Endodermal cell (in vitro differentiated cells): ENCODE measurements around the gene CRIP2. TPM values are rescaled to one million over a fixed set of nuclear protein-coding genes. Genes with fewer than 3 reads are reported as not detected.
A peak's percentile ranks its signal among the peaks of the same experiment; 100 is the strongest.

ENCODE experiments used
- DNase-seq: peaks from one replicate; pipeline ENCODE4 v3.0.0-alpha.2; 2017
- H3K27ac ChIP-seq: 2 replicates; pipeline ENCODE4 v1.5.1; 2013; ENCODE audit warnings: mild to moderate bottlenecking, low read depth, low read length, moderate library complexity
- H3K27me3 ChIP-seq: 2 replicates; pipeline ENCODE4 v1.6.1; 2013; ENCODE audit warnings: mild to moderate bottlenecking, low read length, moderate library complexity; ENCODE audit not compliant: insufficient read depth, control insufficient read depth, poor library complexity, severe bottlenecking
- H3K36me3 ChIP-seq: 2 replicates; pipeline ENCODE4 v1.7.0; 2013; ENCODE audit warnings: mild to moderate bottlenecking, low read length, moderate library complexity; ENCODE audit not compliant: control insufficient read depth, insufficient read depth
- H3K4me1 ChIP-seq: one replicate; pipeline ENCODE4 v1.7.0; 2013; ENCODE audit warnings: low read length; ENCODE audit not compliant: control insufficient read depth, insufficient read depth
- H3K4me3 ChIP-seq: 2 replicates; pipeline ENCODE4 v1.5.1; 2013; ENCODE audit warnings: mild to moderate bottlenecking, low read length, moderate library complexity
- H3K9ac ChIP-seq: 2 replicates; pipeline ENCODE4 v1.6.1; 2013; ENCODE audit warnings: mild to moderate bottlenecking, low read length, moderate library complexity; ENCODE audit not compliant: poor library complexity, severe bottlenecking; ENCODE audit errors: extremely low read depth
- H3K9me3 ChIP-seq: 2 replicates; pipeline ENCODE4 v1.6.1; 2013; ENCODE audit warnings: mild to moderate bottlenecking, low read length, moderate library complexity; ENCODE audit not compliant: control insufficient read depth
- H3K27ac Mint-ChIP-seq: 2 replicates; pipeline ENCODE4 v1.8.0; 2020; ENCODE audit warnings: mixed read lengths
- H3K27me3 Mint-ChIP-seq: 2 replicates; pipeline ENCODE4 v1.8.0; 2021; ENCODE audit warnings: mild to moderate bottlenecking, mixed read lengths; ENCODE audit not compliant: insufficient read depth
- H3K36me3 Mint-ChIP-seq: 2 replicates; pipeline ENCODE4 v1.8.0; 2020; ENCODE audit warnings: low read depth, mixed read lengths
- H3K4me1 Mint-ChIP-seq: 2 replicates; pipeline ENCODE4 v1.8.0; 2020; ENCODE audit warnings: mixed read lengths
- H3K4me3 Mint-ChIP-seq: 2 replicates; pipeline ENCODE4 v1.8.0; 2020; ENCODE audit warnings: mild to moderate bottlenecking, moderate library complexity, mixed read lengths
- H3K9me3 Mint-ChIP-seq: 2 replicates; pipeline ENCODE4 v1.8.0; 2020; ENCODE audit warnings: mild to moderate bottlenecking, mixed read lengths
- WGBS, 2 experiments: methylation state at CpG; one replicate each; pipeline versions ENCODE4 v1.1.5 to v1.1.7; 2013; ENCODE audit warnings: missing lambda C conversion rate in 2 of 2, mixed read lengths in 1 of 2; ENCODE audit not compliant: insufficient coverage in 1 of 2, insufficient read length in 1 of 2; 5-methylcytosine and 5-hydroxymethylcytosine counted together
- total RNA-seq, 2 donors: library from RNA; stranded (reverse); fragmentation: NEBNext Ultra II Directional in 1 of 2; extraction: Animal tissue kit (Norgen Biotek cat#: 25700) in 1 of 2; gene quantifications; 2 replicates in 1 of 2; 3 replicates in 1 of 2; pipeline ENCODE4 v1.2.1, GENCODE V29; 2021
- TF ChIP-seq, protein P1 (sequence below): fragments of 200-600 bp; sonication (generic); conservative IDR thresholded peaks from 2 replicates; pipeline ENCODE4 v1.5.0; 2021; ENCODE audit warnings: antibody characterized with exemption, mild to moderate bottlenecking

Gene CRIP2
- total RNA-seq, 2 donors from 2014 or later = 3.9 to 5.3 TPM

DNA sequence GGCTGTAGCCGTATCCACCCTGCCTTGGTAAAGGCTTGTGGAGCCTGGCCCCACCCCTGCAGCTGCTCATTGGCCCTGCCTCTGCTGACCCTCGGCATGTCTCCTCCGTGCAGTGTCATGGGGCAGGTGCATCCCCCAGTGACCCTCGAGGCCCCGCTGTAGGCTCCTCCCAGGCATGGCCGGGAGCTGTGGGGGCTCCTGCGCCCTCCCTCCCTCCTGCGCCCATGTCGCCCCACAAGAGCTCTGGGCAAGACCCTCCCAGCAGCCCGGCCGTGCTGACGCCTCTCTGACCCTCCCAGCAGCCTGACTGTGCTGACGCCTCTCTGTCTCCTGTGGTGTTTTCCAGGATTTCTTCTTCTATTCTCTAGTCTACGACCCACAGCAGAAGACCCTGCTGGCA is 20.8 kb upstream of the CRIP2 start:
- H3K4me1 Mint-ChIP-seq = no peaks in the 10 kb centered on the region
- peaks cover 54% of the 10 kb centered on the region for H3K36me3 ChIP-seq
- TF ChIP-seq, protein P1, sequence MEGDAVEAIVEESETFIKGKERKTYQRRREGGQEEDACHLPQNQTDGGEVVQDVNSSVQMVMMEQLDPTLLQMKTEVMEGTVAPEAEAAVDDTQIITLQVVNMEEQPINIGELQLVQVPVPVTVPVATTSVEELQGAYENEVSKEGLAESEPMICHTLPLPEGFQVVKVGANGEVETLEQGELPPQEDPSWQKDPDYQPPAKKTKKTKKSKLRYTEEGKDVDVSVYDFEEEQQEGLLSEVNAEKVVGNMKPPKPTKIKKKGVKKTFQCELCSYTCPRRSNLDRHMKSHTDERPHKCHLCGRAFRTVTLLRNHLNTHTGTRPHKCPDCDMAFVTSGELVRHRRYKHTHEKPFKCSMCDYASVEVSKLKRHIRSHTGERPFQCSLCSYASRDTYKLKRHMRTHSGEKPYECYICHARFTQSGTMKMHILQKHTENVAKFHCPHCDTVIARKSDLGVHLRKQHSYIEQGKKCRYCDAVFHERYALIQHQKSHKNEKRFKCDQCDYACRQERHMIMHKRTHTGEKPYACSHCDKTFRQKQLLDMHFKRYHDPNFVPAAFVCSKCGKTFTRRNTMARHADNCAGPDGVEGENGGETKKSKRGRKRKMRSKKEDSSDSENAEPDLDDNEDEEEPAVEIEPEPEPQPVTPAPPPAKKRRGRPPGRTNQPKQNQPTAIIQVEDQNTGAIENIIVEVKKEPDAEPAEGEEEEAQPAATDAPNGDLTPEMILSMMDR = no peak
- H3K9me3 ChIP-seq = no peaks in the 10 kb centered on the region
- peaks cover 49% of the 10 kb centered on the region for H3K36me3 Mint-ChIP-seq
- 98% methylated on average over 6 to 14 of the region's 14 CpGs for WGBS, 2 experiments
- H3K27ac Mint-ChIP-seq = no peak overlapping the region
- H3K27me3 ChIP-seq = no peaks in the 10 kb centered on the region
- DNase-seq = no peak
- H3K27ac ChIP-seq = no peak overlapping the region
- H3K9me3 Mint-ChIP-seq = no peaks in the 10 kb centered on the region
- no peak overlapping the region for H3K4me3 ChIP-seq
- no peaks in the 10 kb centered on the region for H3K4me1 ChIP-seq
- H3K27me3 Mint-ChIP-seq = no peaks in the 10 kb centered on the region
- H3K9ac ChIP-seq = no peak overlapping the region
- H3K4me3 Mint-ChIP-seq = no peak overlapping the region

DNA sequence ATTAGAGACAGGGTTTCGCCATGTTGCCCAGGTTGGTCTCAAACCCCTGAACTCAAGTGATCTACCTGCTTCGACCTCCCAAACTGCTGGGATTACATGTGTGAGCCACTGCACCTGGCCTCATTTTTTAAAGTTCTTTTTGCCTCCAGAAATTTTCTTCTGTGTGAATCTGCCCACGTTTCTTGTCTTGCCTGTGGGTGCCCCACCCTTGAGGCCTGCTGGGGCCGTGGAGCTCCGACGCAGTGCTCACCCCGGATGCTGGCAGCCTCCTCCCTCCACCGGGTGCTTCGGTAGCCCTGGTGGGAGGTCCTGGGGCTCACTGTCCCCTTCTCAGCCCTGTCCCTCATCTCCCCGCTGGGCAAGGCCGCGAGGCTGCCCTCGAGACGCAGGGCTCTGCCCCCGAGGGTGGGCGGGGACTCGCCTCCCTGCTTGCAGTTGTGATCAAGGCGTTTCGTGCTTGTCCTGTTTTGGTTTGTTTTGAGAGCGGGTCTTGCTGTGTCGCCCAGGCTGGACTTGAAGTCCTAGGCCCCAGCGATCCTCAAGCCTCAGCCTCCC is 19.5 kb upstream of the CRIP2 start:
- Histone ChIP-seq H3K4me3 (no peak overlapping the region), H3K27ac (no peak overlapping the region), H3K27me3 (no peaks in the 10 kb centered on the region), H3K9me3 (no peaks in the 10 kb centered on the region), H3K36me3 (peaks cover 45% of the 10 kb centered on the region), H3K4me1 (no peaks in the 10 kb centered on the region), H3K9ac (no peak overlapping the region)
- Mint-ChIP-seq H3K36me3 (peaks cover 46% of the 10 kb centered on the region), H3K27me3 (no peaks in the 10 kb centered on the region), H3K27ac (peak overlapping the region; percentile 48), H3K4me1 (no peaks in the 10 kb centered on the region), H3K9me3 (no peaks in the 10 kb centered on the region), H3K4me3 (no peak overlapping the region)
- no peak for DNase-seq
- WGBS, 2 experiments = 95 to 96% methylated on average over 18 to 22 of the region's 22 CpGs
- TF ChIP-seq, protein P1 = no peak

DNA sequence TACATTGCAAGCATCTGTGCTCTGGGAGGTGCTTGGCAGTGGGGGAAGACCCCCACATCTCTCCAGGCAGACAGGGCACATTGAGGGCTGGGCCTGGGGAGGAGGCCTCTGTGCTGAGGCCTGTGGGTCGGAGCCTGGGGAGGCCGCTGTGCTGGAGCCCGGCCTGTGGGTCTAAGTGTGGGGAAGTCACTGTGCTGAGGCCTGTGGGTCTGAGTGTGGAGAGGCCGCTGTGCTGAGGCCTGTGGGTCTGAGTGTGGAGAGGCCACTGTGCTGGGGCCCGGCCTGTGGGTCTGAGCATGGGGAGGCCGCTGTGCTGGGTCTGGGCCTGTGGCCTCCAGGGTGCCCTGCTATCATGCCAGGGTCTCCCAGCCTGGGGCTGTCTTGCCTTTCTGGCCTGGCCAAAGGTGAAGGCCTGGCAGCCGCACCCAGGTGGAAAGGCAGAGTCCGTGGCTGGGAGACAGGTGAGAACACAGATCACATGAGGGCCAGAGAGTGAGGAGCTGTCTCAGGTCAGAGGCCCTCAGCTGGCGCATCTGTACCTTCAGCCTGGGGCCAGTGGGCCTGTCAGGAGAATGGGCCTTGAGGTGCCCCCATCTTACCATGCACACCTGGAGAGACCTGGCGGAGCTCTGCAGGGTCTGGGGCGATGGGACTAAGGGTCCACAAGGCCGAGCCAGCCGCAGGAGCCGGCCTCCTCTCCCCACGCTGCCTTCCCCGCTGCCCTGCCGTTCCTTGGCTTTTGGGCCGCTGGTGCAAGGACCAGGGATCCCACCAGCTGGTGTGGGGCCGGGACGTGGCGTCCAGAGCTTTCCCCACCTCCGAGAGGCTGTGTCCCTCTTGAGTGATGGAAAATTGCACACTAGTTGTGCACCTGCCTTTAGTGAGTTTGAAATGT is 18.6 kb upstream of the CRIP2 start:
- WGBS, 2 experiments = 89% methylated on average over 18 to 22 of the region's 22 CpGs
- Mint-ChIP-seq H3K4me3 (no peak overlapping the region), H3K27me3 (no peaks in the 10 kb centered on the region), H3K9me3 (no peaks in the 10 kb centered on the region), H3K36me3 (peaks cover 44% of the 10 kb centered on the region), H3K4me1 (no peaks in the 10 kb centered on the region), H3K27ac (peak overlapping the region; percentile 48)
- Histone ChIP-seq H3K4me3 (no peak overlapping the region), H3K9ac (no peak overlapping the region), H3K36me3 (peaks cover 39% of the 10 kb centered on the region), H3K4me1 (no peaks in the 10 kb centered on the region), H3K27me3 (no peaks in the 10 kb centered on the region), H3K9me3 (no peaks in the 10 kb centered on the region), H3K27ac (no peak overlapping the region)
- TF ChIP-seq, protein P1 = no peak
- no peak for DNase-seq
